ENCODE data around the gene LAIR1. TPM values are rescaled to one million over a fixed set of nuclear protein-coding genes. Genes with fewer than 3 reads are reported as not detected.
"Not testable (repeated sequence)": the region's sequence is repeated elsewhere in the genome, so short reads cannot be mapped to it uniquely, and the experiment has no call there.

The LAIR1 gene
- total and polyA plus RNA-seq, 4 donors: 1.2 to 16.3 (median 4.8) TPM

DNA sequence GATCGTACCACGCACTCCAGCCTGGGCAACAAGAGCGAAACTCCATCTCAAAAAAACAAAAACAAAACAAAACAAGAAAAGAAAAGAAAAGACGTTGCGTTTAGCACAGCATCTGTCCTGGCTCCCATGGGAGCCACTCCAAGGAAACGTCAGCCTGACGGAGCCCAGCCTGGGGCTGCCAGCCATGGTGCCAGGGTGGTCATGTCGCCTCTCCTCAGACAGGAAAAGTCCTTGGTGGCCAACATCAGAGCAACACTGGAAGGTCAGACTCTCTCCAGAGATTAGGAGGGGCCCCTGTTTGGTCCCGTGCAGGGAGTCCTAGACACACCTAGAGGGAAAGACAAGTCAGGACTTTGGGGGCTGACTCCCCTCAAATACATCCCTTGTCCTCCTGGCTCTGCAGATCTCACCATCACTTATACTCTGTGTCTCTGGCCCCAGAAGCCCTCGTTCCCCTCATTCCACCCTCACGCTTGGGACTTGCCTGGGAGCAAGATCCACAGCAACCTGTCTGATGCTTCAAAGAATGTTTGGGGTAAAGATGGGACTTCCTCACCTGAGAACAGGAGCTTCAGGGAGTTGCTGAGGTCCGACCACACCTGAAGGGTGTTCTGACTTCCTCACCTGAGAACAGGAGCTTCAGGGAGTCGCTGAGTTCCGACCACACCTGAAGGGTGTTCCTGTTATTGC is 35.1 kb downstream of the LAIR1 start:
- WGBS: 78% methylated on average over 14 of the region's 14 CpGs
- Histone ChIP-seq H3K4me3 (ENCODE audit: low read depth in 1 of 3, low read length in 3 of 3) (no peak overlapping the region), H3K9ac (ENCODE audit: low read depth in 1 of 2, low read length in 2 of 2) (no peak overlapping the region), H3K27ac (ENCODE audit: low read depth in 1 of 2, low read length in 2 of 2) (no peak overlapping the region), H3K4me1 (ENCODE audit: control insufficient read depth in 4 of 4, insufficient read depth in 4 of 4, low read length in 3 of 4) (no peaks in the 10 kb centered on the region), H3K27me3 (ENCODE audit: control insufficient read depth in 4 of 4, insufficient read depth in 4 of 4, low read length in 3 of 4) (peaks cover 0 to 4% (median 0%) of the 10 kb centered on the region in 4 donors), H3K36me3 (ENCODE audit: control insufficient read depth in 4 of 4, insufficient read depth in 3 of 4, low read depth in 1 of 4, low read length in 3 of 4) (no peaks in the 10 kb centered on the region), H3K9me3 (ENCODE audit: control insufficient read depth in 4 of 4, low read length in 3 of 4) (peaks cover 0 to 3% (median 0%) of the 10 kb centered on the region in 4 donors)
- no peak for DNase-seq (ENCODE audit: low spot score)
- no peak for TF ChIP-seq YY1 (IDR thresholded peaks at IDR 0.05)
- no peak for TF ChIP-seq RAD21 (IDR thresholded peaks at IDR 0.05)
- no peak for TF ChIP-seq FOXA1 (IDR thresholded peaks at IDR 0.05)

DNA sequence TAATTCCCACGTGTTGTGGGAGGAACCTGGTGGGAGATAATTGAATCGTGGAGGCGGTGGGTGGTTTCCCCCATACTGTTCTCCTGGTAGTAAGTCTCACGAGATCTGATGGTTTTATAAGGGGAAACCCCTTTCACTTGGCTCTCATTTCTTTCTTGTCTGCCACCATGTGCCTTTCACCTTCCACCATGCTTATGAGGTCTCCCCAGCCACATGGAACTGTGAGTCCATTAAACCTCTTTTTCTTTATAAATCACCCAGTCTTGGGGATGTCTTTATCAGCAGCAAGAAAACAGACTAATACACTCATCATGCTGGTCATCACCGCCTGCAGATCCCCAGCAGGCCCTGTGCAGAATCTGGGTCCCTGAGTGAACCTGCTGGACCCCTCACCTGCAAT is 36.0 kb downstream of the LAIR1 start:
- WGBS: 69% methylated on average over 5 of the region's 5 CpGs
- DNase-seq (ENCODE audit: low spot score): not testable (repeated sequence)

DNA sequence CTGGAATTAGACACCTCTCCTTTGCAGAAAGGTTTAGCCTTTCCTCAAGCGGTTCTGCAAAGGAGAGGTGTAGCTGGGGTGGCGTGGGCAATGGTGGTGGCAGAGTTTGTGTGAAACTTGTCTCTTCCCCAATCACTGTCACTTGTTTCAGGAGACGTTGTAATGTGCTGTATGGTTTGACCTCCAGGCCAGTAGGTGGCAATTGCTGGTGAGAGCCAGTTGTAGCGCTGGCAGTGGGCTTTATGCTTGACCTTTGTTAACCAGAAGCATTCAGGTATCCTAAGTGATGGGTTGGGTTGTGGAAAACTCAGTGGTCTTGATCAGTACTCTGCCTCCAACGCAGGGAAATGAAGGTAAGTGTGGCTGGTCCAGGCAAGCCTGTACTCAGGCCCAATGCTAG is 39.1 kb downstream of the LAIR1 start:
- no peaks in the 10 kb centered on the region for H3K36me3 ChIP-seq (ENCODE audit: control insufficient read depth in 4 of 4, insufficient read depth in 3 of 4, low read depth in 1 of 4, low read length in 3 of 4)
- no peaks in the 10 kb centered on the region for H3K4me1 ChIP-seq (ENCODE audit: control insufficient read depth in 4 of 4, insufficient read depth in 4 of 4, low read length in 3 of 4)
- TF ChIP-seq NR2F2 (IDR thresholded peaks at IDR 0.05) (no peak), GABPA (IDR thresholded peaks at IDR 0.05 in 1 of 2, conservative IDR thresholded peaks at IDR 0.05 in 1 of 2) (no peak), RAD21 (IDR thresholded peaks at IDR 0.05) (no peak), RXRA (IDR thresholded peaks at IDR 0.05) (no peak), FOXA2 (IDR thresholded peaks at IDR 0.05) (no peak), SP1 (IDR thresholded peaks at IDR 0.05) (no peak), EGR1 (IDR thresholded peaks at IDR 0.05; ENCODE audit: low read depth in 2 of 2) (no peak), HNF4G (IDR thresholded peaks at IDR 0.05) (no peak)
- TF ChIP-seq, protein P1, sequence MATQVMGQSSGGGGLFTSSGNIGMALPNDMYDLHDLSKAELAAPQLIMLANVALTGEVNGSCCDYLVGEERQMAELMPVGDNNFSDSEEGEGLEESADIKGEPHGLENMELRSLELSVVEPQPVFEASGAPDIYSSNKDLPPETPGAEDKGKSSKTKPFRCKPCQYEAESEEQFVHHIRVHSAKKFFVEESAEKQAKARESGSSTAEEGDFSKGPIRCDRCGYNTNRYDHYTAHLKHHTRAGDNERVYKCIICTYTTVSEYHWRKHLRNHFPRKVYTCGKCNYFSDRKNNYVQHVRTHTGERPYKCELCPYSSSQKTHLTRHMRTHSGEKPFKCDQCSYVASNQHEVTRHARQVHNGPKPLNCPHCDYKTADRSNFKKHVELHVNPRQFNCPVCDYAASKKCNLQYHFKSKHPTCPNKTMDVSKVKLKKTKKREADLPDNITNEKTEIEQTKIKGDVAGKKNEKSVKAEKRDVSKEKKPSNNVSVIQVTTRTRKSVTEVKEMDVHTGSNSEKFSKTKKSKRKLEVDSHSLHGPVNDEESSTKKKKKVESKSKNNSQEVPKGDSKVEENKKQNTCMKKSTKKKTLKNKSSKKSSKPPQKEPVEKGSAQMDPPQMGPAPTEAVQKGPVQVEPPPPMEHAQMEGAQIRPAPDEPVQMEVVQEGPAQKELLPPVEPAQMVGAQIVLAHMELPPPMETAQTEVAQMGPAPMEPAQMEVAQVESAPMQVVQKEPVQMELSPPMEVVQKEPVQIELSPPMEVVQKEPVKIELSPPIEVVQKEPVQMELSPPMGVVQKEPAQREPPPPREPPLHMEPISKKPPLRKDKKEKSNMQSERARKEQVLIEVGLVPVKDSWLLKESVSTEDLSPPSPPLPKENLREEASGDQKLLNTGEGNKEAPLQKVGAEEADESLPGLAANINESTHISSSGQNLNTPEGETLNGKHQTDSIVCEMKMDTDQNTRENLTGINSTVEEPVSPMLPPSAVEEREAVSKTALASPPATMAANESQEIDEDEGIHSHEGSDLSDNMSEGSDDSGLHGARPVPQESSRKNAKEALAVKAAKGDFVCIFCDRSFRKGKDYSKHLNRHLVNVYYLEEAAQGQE (IDR thresholded peaks at IDR 0.05): no peak
- TF ChIP-seq, protein P2, sequence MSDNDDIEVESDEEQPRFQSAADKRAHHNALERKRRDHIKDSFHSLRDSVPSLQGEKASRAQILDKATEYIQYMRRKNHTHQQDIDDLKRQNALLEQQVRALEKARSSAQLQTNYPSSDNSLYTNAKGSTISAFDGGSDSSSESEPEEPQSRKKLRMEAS (IDR thresholded peaks at IDR 0.05): no peak
- TF ChIP-seq, protein P3, sequence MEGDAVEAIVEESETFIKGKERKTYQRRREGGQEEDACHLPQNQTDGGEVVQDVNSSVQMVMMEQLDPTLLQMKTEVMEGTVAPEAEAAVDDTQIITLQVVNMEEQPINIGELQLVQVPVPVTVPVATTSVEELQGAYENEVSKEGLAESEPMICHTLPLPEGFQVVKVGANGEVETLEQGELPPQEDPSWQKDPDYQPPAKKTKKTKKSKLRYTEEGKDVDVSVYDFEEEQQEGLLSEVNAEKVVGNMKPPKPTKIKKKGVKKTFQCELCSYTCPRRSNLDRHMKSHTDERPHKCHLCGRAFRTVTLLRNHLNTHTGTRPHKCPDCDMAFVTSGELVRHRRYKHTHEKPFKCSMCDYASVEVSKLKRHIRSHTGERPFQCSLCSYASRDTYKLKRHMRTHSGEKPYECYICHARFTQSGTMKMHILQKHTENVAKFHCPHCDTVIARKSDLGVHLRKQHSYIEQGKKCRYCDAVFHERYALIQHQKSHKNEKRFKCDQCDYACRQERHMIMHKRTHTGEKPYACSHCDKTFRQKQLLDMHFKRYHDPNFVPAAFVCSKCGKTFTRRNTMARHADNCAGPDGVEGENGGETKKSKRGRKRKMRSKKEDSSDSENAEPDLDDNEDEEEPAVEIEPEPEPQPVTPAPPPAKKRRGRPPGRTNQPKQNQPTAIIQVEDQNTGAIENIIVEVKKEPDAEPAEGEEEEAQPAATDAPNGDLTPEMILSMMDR (IDR thresholded peaks at IDR 0.05; ENCODE audit: low read depth, low read length, missing input control): no peak
- TF ChIP-seq, protein P4, sequence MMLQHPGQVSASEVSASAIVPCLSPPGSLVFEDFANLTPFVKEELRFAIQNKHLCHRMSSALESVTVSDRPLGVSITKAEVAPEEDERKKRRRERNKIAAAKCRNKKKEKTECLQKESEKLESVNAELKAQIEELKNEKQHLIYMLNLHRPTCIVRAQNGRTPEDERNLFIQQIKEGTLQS (IDR thresholded peaks at IDR 0.05): no peak
- H3K9me3 ChIP-seq (ENCODE audit: control insufficient read depth in 4 of 4, low read length in 3 of 4): peaks cover 0 to 3% (median 0%) of the 10 kb centered on the region in 4 donors
- no peak overlapping the region for H3K27ac ChIP-seq (ENCODE audit: low read depth in 1 of 2, low read length in 2 of 2)
- H3K4me3 ChIP-seq (ENCODE audit: low read depth in 1 of 3, low read length in 3 of 3): no peak overlapping the region
- H3K27me3 ChIP-seq (ENCODE audit: control insufficient read depth in 4 of 4, insufficient read depth in 4 of 4, low read length in 3 of 4): peaks cover 0 to 4% (median 0%) of the 10 kb centered on the region in 4 donors
- 72% methylated on average over 5 of the region's 5 CpGs for WGBS
- DNase-seq (ENCODE audit: low spot score): no peak
- H3K9ac ChIP-seq (ENCODE audit: low read depth in 1 of 2, low read length in 2 of 2): no peak overlapping the region

More for the DNA sequence above, 36.0 kb downstream of the LAIR1 start:
- not testable (repeated sequence) for H3K9me3 ChIP-seq (ENCODE audit: control insufficient read depth in 4 of 4, low read length in 3 of 4); H3K4me3 ChIP-seq (ENCODE audit: low read depth in 1 of 3, low read length in 3 of 3); H3K4me1 ChIP-seq (ENCODE audit: control insufficient read depth in 4 of 4, insufficient read depth in 4 of 4, low read length in 3 of 4); H3K36me3 ChIP-seq (ENCODE audit: control insufficient read depth in 4 of 4, insufficient read depth in 3 of 4, low read depth in 1 of 4, low read length in 3 of 4); H3K27me3 ChIP-seq (ENCODE audit: control insufficient read depth in 4 of 4, insufficient read depth in 4 of 4, low read length in 3 of 4); H3K27ac ChIP-seq (ENCODE audit: low read depth in 1 of 2, low read length in 2 of 2); H3K9ac ChIP-seq (ENCODE audit: low read depth in 1 of 2, low read length in 2 of 2)

All from liver (tissue), 9 donors.